Ovary (tissue), 3 donors: ENCODE data around the gene SCAPER.

Experiments
- CTCF ChIP-seq, 3 donors: fragments of 450-650 bp in 2 of 3; fragments of 200-600 bp in 1 of 3; IDR thresholded peaks; one replicate each; pipeline versions ENCODE4 v1.5.1 to v1.8.0; 2016 to 2022; ENCODE audit warnings: antibody characterized with exemption in 3 of 3, mild to moderate bottlenecking in 1 of 3
- EP300 ChIP-seq: sonication (generic); formaldehyde crosslinking; IDR thresholded peaks from one replicate; pipeline ENCODE4 v1.6.1; 2017; ENCODE audit warnings: antibody characterized with exemption
- POLR2A ChIP-seq: fragments of 450-650 bp; IDR thresholded peaks from one replicate; pipeline ENCODE4 v1.6.1; 2017; ENCODE audit warnings: antibody characterized with exemption, mild to moderate bottlenecking, moderate library complexity
- donor health status: DM: no; HTN: no; CAD: no.

- no peak for TF ChIP-seq EP300
- TF ChIP-seq POLR2A = no peak
- no peak for TF ChIP-seq CTCF (IDR thresholded peaks at IDR 0.05)
Measured at GRCh38 chr15:76871930-76872329, 33.2 kb downstream of the SCAPER start.
